ENCODE measurements around the gene ZNF8. TPM values are rescaled to one million over a fixed set of nuclear protein-coding genes. Genes with fewer than 3 reads are reported as not detected.
"Not testable (repeated sequence)": the region's sequence is repeated elsewhere in the genome, so short reads cannot be mapped to it uniquely, and the experiment has no call there.

The ZNF8 gene
- total RNA-seq, 1 experiment from 2014 or later = 6.4 TPM

DNA sequence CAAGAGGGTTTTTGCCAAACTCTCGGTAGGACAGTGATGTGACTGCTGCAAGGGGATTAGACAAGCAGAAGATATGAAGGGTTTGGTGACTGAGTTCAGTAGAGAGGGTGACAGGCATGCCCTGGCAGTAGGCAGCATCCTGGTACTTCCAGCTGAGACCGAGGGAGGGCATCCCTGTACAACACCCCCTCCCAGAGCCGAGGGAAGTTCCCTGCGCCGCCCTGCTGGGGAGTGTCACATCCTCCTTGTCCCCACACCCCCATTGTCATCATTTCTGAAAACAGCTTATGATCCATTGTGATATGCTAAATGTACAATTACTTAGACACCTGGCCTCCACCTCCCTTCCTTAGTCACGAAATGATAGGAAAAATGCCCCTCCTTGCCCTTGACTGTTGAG lies 35.4 kb upstream of the ZNF8 start:
- Histone ChIP-seq H3K27ac (no peak overlapping the region), H3K79me2 (ENCODE audit: low read depth) (no peaks in the 10 kb centered on the region), H2AFZ (no peak overlapping the region), H3K9me2 (ENCODE audit: insufficient read depth) (no peaks in the 10 kb centered on the region), H3K36me3 (ENCODE audit: low read depth) (peaks cover 22% of the 10 kb centered on the region), H3F3A (ENCODE audit: insufficient read depth, low read depth) (no peaks in the 10 kb centered on the region), H3K4me2 (no peak overlapping the region), H3K9me3 (ENCODE audit: insufficient read depth, low read depth) (peaks cover 3% of the 10 kb centered on the region; the same call in 1 of the 2 replicates), H3K4me3 (no peak overlapping the region), H4K20me1 (ENCODE audit: insufficient read depth) (no peaks in the 10 kb centered on the region), H3K4me1 (replicated peaks; ENCODE audit: insufficient read depth) (no peaks in the 10 kb centered on the region), H3K27me3 (ENCODE audit: insufficient read depth, low read depth) (no peaks in the 10 kb centered on the region)
- intact Hi-C loops (cut with micrococcal nuclease; ENCODE audit: unreplicated experiment) = no loop called here
- CTCF ChIA-PET = no interaction called here
- POLR2A ChIA-PET (ENCODE audit: unreplicated experiment) = no interaction called here
- no TSS peak for BruUV-seq (replicated peaks)
- DNase-seq = no peak
- TF ChIP-seq EZH2 (IDR thresholded peaks at IDR 0.05; ENCODE audit: low read depth) = no peak
- TF ChIP-seq, protein P1, sequence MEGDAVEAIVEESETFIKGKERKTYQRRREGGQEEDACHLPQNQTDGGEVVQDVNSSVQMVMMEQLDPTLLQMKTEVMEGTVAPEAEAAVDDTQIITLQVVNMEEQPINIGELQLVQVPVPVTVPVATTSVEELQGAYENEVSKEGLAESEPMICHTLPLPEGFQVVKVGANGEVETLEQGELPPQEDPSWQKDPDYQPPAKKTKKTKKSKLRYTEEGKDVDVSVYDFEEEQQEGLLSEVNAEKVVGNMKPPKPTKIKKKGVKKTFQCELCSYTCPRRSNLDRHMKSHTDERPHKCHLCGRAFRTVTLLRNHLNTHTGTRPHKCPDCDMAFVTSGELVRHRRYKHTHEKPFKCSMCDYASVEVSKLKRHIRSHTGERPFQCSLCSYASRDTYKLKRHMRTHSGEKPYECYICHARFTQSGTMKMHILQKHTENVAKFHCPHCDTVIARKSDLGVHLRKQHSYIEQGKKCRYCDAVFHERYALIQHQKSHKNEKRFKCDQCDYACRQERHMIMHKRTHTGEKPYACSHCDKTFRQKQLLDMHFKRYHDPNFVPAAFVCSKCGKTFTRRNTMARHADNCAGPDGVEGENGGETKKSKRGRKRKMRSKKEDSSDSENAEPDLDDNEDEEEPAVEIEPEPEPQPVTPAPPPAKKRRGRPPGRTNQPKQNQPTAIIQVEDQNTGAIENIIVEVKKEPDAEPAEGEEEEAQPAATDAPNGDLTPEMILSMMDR (conservative IDR thresholded peaks at IDR 0.05) = no peak

DNA sequence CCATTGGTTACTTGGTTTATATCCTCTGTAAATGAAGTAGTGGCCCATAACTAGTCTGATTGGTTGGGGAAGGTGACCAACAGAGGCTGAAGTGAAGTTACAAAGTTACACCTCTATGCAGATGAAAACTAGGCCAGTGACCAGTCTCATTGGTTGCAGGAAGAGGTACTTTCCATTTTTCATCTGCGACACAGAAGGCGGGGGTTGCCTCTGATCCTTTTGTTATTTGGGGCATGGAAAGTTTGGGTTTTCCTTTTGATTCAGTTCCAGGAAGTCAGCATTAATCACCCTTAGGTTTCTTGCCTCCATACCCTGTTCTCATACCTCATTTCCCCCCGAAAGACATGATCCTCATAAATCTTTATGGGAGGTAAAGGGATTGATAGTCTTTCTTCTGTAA lies 29.9 kb upstream of the ZNF8 start:
- Histone ChIP-seq H3K4me1 (replicated peaks; ENCODE audit: insufficient read depth) (no peaks in the 10 kb centered on the region), H3K27ac (no peak overlapping the region), H3K4me3 (no peak overlapping the region), H3K9me2 (ENCODE audit: insufficient read depth) (no peaks in the 10 kb centered on the region), H3K9me3 (ENCODE audit: insufficient read depth, low read depth) (peaks cover 27% of the 10 kb centered on the region), H3K79me2 (ENCODE audit: low read depth) (no peaks in the 10 kb centered on the region), H3F3A (ENCODE audit: insufficient read depth, low read depth) (no peaks in the 10 kb centered on the region), H4K20me1 (ENCODE audit: insufficient read depth) (no peaks in the 10 kb centered on the region), H3K36me3 (ENCODE audit: low read depth) (peaks cover 51% of the 10 kb centered on the region), H3K27me3 (ENCODE audit: insufficient read depth, low read depth) (no peaks in the 10 kb centered on the region), H3K4me2 (no peak overlapping the region), H2AFZ (no peak overlapping the region)
- DNase-seq = no peak
- intact Hi-C loops (cut with micrococcal nuclease; ENCODE audit: unreplicated experiment) = no loop called here
- no peak for TF ChIP-seq EZH2 (IDR thresholded peaks at IDR 0.05; ENCODE audit: low read depth)
- TF ChIP-seq, protein P1 (conservative IDR thresholded peaks at IDR 0.05) = no peak
- BruUV-seq (replicated peaks) = no TSS peak
- ChIA-PET POLR2A (ENCODE audit: unreplicated experiment) (no interaction called here), CTCF (no interaction called here)

DNA sequence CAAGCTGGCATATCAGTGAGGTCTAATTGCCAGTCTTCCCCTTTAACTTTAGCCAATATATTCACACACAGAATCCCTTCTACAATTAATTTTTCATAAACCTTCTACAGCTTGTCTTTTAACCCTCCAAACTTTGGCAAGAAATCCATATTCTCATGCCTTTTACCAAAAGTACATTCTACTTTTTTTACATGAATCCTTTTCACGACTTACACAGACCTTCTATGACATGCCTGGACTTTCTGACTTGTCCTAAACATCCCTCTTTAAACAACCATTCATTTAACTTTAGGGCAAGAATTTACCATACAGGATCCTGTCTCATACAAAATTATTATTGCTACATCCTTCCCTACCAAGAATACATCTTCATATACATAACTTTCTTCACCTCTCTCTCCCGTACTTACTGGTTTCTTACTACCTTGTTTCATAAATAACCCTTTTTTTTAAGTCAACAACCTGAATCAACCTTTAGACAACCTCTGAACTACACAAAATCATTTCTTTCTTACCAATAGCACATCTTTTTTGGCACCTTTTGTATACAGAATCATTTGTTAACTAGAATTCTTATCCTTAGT lies 26.6 kb upstream of the ZNF8 start:
- no peaks in the 10 kb centered on the region for H4K20me1 ChIP-seq (ENCODE audit: insufficient read depth)
- H3K4me3 ChIP-seq = no peak overlapping the region
- H3K36me3 ChIP-seq (ENCODE audit: low read depth) = peaks cover 35% of the 10 kb centered on the region
- intact Hi-C loops (cut with micrococcal nuclease; ENCODE audit: unreplicated experiment) = no loop called here
- BruUV-seq (replicated peaks) = no TSS peak
- H3K9me3 ChIP-seq (ENCODE audit: insufficient read depth, low read depth) = peaks cover 42% of the 10 kb centered on the region
- no peaks in the 10 kb centered on the region for H3K27me3 ChIP-seq (ENCODE audit: insufficient read depth, low read depth)
- ChIA-PET POLR2A (ENCODE audit: unreplicated experiment) (no interaction called here), CTCF (no interaction called here)
- TF ChIP-seq, protein P1 (conservative IDR thresholded peaks at IDR 0.05) = no peak
- TF ChIP-seq EZH2 (IDR thresholded peaks at IDR 0.05; ENCODE audit: low read depth) = no peak
- no peaks in the 10 kb centered on the region for H3K79me2 ChIP-seq (ENCODE audit: low read depth)
- H3K4me1 ChIP-seq (replicated peaks; ENCODE audit: insufficient read depth) = no peaks in the 10 kb centered on the region
- H3K9me2 ChIP-seq (ENCODE audit: insufficient read depth) = no peaks in the 10 kb centered on the region
- H3F3A ChIP-seq (ENCODE audit: insufficient read depth, low read depth) = no peaks in the 10 kb centered on the region
- H2AFZ ChIP-seq = no peak overlapping the region
- no peak overlapping the region for H3K27ac ChIP-seq
- no peak for DNase-seq
- no peak overlapping the region for H3K4me2 ChIP-seq

DNA sequence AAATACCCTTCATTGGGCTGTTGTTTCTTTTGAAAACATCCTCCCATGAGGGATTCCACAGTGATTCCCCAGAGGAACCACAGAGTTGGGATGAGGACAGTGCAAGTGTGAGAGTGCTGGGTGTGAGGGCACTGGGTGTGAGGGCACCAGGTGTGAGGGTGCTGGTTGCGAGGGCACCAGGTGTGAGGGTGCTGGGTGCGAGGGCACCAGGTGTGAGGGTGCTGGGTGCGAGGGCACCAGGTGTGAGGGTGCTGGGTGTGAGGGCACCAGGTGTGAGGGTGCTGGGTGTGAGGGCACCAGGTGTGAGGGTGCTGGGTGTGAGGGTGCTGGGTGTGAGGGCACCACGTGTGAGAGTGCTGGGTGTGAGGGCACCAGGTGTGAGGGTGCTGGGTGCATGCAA lies 20.5 kb upstream of the ZNF8 start:
- POLR2A ChIA-PET (ENCODE audit: unreplicated experiment); H2AFZ ChIP-seq; H3K27me3 ChIP-seq (ENCODE audit: insufficient read depth, low read depth); H3K9me2 ChIP-seq (ENCODE audit: insufficient read depth); H4K20me1 ChIP-seq (ENCODE audit: insufficient read depth); H3K27ac ChIP-seq; DNase-seq; BruUV-seq (replicated peaks); intact Hi-C loops (cut with micrococcal nuclease; ENCODE audit: unreplicated experiment); H3K79me2 ChIP-seq (ENCODE audit: low read depth); H3K4me2 ChIP-seq; H3K4me3 ChIP-seq; H3K4me1 ChIP-seq (replicated peaks; ENCODE audit: insufficient read depth); CTCF ChIA-PET: not testable (repeated sequence)
- Histone ChIP-seq H3F3A (ENCODE audit: insufficient read depth, low read depth) (peaks cover 25% of the 10 kb centered on the region), H3K36me3 (ENCODE audit: low read depth) (peaks cover 38% of the 10 kb centered on the region), H3K9me3 (ENCODE audit: insufficient read depth, low read depth) (peaks cover 60% of the 10 kb centered on the region)

All from PC-9 (cell line).